Measurements from ENCODE around the gene RAB37.

DNA sequence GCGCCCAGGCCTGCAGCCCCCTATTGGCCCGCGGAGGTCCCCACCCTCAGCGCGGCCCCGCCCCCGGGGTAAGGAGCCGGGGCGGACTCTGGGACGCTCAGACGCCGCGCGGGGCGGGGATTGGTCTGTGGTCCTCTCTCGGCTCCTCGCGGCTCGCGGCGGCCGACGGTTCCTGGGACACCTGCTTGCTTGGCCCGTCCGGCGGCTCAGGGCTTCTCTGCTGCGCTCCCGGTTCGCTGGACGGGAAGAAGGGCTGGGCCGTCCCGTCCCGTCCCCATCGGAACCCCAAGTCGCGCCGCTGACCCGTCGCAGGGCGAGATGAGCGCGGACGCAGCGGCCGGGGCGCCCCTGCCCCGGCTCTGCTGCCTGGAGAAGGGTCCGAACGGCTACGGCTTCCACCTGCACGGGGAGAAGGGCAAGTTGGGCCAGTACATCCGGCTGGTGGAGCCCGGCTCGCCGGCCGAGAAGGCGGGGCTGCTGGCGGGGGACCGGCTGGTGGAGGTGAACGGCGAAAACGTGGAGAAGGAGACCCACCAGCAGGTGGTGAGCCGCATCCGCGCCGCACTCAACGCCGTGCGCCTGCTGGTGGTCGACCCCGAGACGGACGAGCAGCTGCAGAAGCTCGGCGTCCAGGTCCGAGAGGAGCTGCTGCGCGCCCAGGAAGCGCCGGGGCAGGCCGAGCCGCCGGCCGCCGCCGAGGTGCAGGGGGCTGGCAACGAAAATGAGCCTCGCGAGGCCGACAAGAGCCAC is 11.6 kb downstream of the RAB37 start, which contains the start of gene NHERF1:
- TF ChIP-seq, protein P1, sequence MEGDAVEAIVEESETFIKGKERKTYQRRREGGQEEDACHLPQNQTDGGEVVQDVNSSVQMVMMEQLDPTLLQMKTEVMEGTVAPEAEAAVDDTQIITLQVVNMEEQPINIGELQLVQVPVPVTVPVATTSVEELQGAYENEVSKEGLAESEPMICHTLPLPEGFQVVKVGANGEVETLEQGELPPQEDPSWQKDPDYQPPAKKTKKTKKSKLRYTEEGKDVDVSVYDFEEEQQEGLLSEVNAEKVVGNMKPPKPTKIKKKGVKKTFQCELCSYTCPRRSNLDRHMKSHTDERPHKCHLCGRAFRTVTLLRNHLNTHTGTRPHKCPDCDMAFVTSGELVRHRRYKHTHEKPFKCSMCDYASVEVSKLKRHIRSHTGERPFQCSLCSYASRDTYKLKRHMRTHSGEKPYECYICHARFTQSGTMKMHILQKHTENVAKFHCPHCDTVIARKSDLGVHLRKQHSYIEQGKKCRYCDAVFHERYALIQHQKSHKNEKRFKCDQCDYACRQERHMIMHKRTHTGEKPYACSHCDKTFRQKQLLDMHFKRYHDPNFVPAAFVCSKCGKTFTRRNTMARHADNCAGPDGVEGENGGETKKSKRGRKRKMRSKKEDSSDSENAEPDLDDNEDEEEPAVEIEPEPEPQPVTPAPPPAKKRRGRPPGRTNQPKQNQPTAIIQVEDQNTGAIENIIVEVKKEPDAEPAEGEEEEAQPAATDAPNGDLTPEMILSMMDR (IDR thresholded peaks at IDR 0.05; ENCODE audit: insufficient read depth, low read length), result no peak
- TF ChIP-seq, protein P2, sequence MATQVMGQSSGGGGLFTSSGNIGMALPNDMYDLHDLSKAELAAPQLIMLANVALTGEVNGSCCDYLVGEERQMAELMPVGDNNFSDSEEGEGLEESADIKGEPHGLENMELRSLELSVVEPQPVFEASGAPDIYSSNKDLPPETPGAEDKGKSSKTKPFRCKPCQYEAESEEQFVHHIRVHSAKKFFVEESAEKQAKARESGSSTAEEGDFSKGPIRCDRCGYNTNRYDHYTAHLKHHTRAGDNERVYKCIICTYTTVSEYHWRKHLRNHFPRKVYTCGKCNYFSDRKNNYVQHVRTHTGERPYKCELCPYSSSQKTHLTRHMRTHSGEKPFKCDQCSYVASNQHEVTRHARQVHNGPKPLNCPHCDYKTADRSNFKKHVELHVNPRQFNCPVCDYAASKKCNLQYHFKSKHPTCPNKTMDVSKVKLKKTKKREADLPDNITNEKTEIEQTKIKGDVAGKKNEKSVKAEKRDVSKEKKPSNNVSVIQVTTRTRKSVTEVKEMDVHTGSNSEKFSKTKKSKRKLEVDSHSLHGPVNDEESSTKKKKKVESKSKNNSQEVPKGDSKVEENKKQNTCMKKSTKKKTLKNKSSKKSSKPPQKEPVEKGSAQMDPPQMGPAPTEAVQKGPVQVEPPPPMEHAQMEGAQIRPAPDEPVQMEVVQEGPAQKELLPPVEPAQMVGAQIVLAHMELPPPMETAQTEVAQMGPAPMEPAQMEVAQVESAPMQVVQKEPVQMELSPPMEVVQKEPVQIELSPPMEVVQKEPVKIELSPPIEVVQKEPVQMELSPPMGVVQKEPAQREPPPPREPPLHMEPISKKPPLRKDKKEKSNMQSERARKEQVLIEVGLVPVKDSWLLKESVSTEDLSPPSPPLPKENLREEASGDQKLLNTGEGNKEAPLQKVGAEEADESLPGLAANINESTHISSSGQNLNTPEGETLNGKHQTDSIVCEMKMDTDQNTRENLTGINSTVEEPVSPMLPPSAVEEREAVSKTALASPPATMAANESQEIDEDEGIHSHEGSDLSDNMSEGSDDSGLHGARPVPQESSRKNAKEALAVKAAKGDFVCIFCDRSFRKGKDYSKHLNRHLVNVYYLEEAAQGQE (IDR thresholded peaks at IDR 0.05; ENCODE audit: insufficient replicate concordance, low read depth), result peak; percentile 62
- TF ChIP-seq SPI1 (IDR thresholded peaks at IDR 0.05; ENCODE audit: borderline replicate concordance, low read depth), result no peak
- TF ChIP-seq GABPA (IDR thresholded peaks at IDR 0.05; ENCODE audit: low read depth), result no peak
- peak; percentile 68; the same call in 1 of the 2 replicates for TF ChIP-seq POLR2AphosphoS5 (IDR thresholded peaks at IDR 0.05; ENCODE audit: low read depth)

Measured in HL-60 (cell line).